Activated CD8-positive, alpha-beta memory T cell treated with anti-CD3 and anti-CD28 coated beads for 36 hours (primary cell): ENCODE results near the gene COG8. TPM values are rescaled to one million over a fixed set of nuclear protein-coding genes. Genes with fewer than 3 reads are reported as not detected.

ENCODE experiments used
- CTCF ChIA-PET: fragments of 350-600 bp; sonication (Branson Sonifier 250); formaldehyde crosslinking; loops from one replicate; lab custom pipeline; 2021; ENCODE audit warnings: antibody characterized with exemption; lab: Charles Lee
- POLR2A ChIA-PET: fragments of 350-600 bp; sonication (Branson Sonifier 250); formaldehyde crosslinking; loops from one replicate; lab custom pipeline; 2021; ENCODE audit warnings: antibody characterized with exemption; lab: Charles Lee
- total RNA-seq, 2 experiments: library from RNA; stranded (reverse); gene quantifications; one replicate each; pipeline ENCODE4 v1.2.3, GENCODE V29; 2021

COG8 gene
- total RNA-seq, 2 experiments from 2014 or later, result 38.1 to 38.6 TPM

DNA sequence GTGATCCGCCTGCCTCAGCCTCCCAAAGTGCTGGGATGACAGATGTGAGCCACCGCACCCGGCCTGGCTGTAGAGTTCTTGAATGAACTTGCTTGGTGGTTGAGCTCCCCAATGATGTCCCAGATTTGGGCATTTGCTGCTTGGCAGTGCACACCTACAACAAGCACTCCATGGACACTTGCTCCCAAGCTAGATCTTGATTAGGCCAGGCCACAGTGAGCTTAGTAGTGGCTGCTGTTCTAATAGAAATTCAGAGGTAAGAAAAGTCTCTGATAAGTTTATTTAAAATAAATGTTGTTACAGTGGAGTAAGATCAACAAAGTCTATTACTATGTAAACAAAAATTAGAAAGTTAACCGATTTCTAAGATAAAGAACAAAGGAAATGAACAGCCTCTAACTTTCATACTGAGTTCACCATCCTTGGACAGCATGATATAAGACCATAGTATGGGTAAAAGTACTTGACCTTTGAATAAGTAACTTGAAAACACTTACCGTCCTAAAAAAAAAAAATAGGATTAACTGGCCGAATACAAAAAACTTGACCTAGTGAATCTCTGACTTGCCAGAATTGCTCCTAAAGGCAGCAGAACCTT, 11.3 kb upstream of the COG8 start:
- CTCF ChIA-PET, result interaction anchor here (0.6 kb wide), 1 partner anchor 167 kb away, joined by 3 read pairs; no protein-coding TSS in a partner anchor
- POLR2A ChIA-PET, result no interaction called here

DNA sequence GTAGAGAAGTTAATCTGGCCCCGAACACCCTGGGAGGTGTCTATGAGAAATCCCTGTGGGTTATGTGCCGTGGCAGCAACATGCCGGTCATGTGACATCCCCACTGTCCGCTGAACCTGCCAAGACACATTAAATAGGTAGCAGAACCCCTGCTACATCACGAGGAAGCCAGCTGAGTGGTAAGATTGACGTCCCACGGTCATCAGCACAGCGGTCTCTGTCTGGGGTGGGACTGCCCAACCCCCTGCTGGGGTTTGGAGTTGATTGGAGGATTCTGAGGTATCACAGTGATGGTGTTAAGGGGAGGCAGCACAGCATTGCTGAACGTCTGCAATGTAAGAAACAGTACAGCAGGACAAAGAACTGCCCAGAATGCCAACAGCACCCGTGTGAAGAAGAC, 10.2 kb upstream of the COG8 start:
- ChIA-PET CTCF (no interaction called here), POLR2A (no interaction called here)

DNA sequence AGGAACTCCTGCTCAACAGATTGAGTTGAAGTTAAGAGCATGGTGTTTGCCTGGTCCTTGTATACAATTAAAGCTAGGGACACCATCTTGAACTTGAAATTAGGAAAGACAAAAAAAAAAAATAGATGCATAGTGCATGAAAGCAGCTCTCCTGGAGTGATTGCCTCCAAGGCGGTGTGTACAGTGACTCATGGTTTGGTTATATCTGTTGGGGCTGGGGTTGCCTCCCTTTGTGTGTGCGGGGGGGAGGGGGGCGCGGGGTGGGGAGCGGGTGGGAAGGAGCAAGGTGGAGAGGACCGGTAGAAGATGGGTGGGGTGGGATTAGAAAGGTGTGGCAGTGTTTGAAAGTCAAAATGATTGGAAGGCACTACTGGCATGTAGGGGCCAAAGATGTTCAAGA, 8.9 kb upstream of the COG8 start:
- POLR2A ChIA-PET, result interaction anchor here (0.6 kb wide), 1 partner anchor 119 kb away, joined by 3 read pairs; no protein-coding TSS in a partner anchor

DNA sequence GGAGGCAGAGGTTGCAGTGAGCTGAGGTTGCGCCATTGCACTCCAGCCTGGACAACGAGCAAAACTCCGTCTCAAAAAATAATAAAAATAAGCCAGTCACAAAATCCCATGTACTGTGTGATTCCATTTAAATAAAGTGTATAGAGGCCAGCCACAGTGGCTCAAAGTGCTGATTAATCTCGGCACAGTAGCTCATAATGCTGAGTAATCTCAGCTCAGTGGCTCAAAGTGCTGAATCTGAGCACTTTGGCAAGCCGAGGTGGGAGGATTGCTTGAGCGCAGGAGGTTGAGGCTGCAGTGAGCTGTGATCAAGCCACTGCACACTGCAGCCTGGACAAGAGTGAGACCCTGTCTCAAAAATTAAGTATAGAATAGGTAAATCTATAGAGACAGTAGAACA, 7.3 kb upstream of the COG8 start:
- CTCF ChIA-PET, result no interaction called here
- POLR2A ChIA-PET, result interaction anchor here (0.5 to 0.6 kb wide), 3 partner anchors 15 to 178 kb away, joined by 3 read pairs; no protein-coding TSS in a partner anchor

More for the DNA sequence above, 8.9 kb upstream of the COG8 start:
- CTCF ChIA-PET, result no interaction called here

GRCh38 chr16:69345923-69346322, 6.6 kb upstream of the COG8 start:
- ChIA-PET POLR2A (interaction anchor here (0.6 kb wide), 1 partner anchor 1386 kb away, joined by 3 read pairs; no protein-coding TSS in a partner anchor), CTCF (interaction anchor here (0.6 kb wide), 1 partner anchor 177 kb away, joined by 3 read pairs; no protein-coding TSS in a partner anchor)

DNA sequence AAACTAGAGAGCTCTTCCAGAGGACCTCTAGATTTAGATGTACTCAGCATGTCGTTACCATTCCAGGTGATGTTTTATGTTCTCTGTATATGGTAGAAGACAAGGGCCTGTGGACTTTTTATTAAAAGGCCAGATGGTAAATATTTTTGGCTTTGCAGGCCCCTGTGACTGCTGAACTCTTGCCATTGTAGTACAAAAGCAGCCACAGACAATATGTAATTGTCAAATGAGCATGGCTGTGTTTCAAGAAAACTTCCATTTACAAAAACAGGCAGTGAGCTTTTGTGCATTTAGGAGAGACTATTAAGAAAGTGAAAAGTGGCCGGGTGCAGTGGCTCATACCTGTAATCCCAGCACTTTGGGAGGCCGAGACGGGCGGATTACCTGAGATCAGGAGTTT, 4.8 kb upstream of the COG8 start:
- ChIA-PET CTCF (no interaction called here), POLR2A (interaction anchor here (0.7 kb wide), 1 partner anchor 190 kb away, joined by 6 read pairs; no protein-coding TSS in a partner anchor)

GRCh38 chr16:69340095-69340644, 806 bp upstream of the COG8 start:
- ChIA-PET POLR2A (interaction anchor here (0.5 to 1.3 kb wide), 5 partner anchors 10 to 129 kb away, joined by 3 to 9 read pairs (median 4); partner anchors contain the start of gene PDF), CTCF (interaction anchor here (1.1 kb wide), 1 partner anchor 224 kb away, joined by 3 read pairs; no protein-coding TSS in a partner anchor)

DNA sequence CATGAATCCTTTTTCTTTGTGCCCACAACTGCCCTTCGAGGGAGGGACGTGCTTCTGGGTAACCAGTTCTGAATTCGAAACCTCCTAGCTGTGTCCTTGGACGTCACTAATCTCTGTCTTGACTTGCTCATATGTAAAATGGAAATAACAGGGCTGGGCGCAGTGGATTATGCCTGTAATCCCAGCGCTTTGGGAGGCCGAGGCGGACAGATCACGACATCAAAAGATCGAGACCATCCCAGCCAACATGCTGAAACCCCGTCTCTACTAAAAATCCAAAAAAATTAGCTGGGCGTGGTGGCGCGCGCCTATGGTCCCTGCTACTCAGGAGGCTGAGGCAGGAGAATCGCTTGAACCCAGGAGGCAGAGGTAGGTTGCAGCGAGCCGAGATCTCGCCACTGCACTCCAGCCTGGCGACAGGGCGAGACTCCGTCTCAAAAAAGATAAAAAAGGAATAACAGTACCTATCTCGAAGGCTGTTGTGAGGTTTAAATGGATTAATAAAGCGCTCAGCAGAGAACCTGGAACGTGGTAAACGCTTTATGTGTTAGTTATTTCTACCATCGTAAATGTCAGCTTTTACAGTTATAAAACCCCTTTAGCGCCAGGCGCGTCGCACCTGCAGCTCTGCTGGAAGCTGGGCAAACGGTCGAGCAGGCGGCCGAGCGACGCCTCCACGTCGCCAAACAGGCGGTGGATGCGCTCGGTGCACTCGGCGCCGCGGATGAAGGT, 641 bp downstream of the COG8 start:
- CTCF ChIA-PET, result interaction anchor here (0.6 to 1.2 kb wide), 3 partner anchors 10 to 65 kb away, joined by 3 to 4 read pairs (median 3); partner anchors contain the start of gene TMED6

DNA sequence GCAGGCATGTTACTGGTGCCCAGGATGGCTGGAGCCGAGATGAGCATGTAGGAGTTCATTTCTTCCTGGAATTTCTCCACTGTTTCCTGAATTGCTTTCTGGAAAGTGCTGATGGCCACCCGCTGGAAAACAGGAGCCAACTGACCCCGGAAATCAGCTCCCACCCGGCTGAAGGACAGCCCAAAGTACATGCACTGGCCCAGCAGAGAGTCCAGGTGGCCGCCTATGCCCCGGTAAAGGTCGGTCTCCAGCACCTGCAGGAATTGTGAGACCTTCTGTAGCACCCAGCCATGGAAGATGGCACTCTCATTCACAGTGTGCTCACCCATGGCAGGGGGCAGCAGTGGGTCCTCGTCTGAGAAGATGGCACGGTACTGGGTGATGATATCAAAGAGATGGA, 4.7 kb downstream of the COG8 start:
- ChIA-PET POLR2A (no interaction called here), CTCF (no interaction called here)

More for the DNA sequence above, 641 bp downstream of the COG8 start:
- POLR2A ChIA-PET, result interaction anchor here (0.6 to 1.6 kb wide), 4 partner anchors 8 to 14 kb away, joined by 3 to 4 read pairs (median 4); partner anchors contain the start of gene PDF

DNA sequence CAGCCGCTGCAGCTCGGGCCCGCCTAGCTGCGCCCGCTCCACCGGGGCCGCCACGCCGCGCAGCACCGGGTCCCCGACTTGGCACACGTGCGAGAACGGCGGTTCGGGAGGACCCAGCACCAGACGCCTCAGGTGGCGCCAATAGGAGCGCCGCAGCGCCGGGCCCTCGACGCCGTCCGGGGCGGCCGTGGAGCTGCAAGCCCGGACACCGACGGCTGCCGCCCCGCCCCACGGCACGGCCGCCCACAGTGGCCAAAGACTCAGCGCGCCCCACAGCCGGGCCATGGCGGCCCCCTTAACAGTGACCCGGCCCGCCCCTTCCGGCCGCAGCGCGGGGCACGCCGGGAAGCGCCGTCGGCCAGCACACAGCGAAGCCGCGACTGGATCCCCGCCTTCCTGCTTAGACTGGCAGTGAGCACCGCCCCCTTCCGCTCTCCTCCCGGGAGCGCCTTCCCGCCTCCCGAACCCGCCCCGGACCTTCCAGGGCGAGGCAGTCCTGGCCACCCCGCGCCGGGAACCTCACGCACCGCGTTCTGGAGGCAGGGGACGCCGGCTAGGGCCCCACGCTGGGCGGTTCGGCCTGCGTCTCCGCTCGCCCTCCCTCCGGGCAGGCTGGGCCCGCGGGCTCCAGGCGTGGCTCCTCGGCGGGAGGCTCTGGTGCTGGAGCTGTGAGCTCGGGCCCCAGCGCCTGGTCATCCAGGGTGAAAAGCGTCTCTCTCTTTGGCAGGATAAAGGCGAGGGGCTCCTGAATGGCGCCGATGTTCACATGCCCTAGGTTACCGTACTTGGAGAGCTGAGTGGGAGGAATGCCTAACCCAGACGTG, 8.9 kb downstream of the COG8 start, which contains the start of gene PDF:
Gene PDF (minus strand): TSS at position 303 of the 824 bp plus-strand sequence. CDS start 18 bp downstream, at position 285.
- POLR2A ChIA-PET, result interaction anchor here (0.5 to 1.7 kb wide), 9 partner anchors 8 to 428 kb away, joined by 3 to 7 read pairs (median 4); no protein-coding TSS in a partner anchor

GRCh38 chr16:69329369-69330285, 9.7 kb downstream of the COG8 start:
- ChIA-PET POLR2A (interaction anchor here (0.8 to 1.7 kb wide), 5 partner anchors 9 to 12 kb away, joined by 3 to 4 read pairs (median 4); no protein-coding TSS in a partner anchor), CTCF (interaction anchor here (0.6 to 1.9 kb wide), 6 partner anchors 9 to 68 kb away, joined by 3 to 7 read pairs (median 3); partner anchors contain the start of genes TERF2 and VPS4A)

More for the DNA sequence above, 8.9 kb downstream of the COG8 start, which contains the start of gene PDF:
- CTCF ChIA-PET, result interaction anchor here (0.7 to 0.9 kb wide), 2 partner anchors 18 to 67 kb away, joined by 3 read pairs; no protein-coding TSS in a partner anchor

- ChIA-PET CTCF (interaction anchor here (0.6 to 1.9 kb wide), 4 partner anchors 10 to 57 kb away, joined by 3 to 7 read pairs (median 4); partner anchors contain the start of genes TERF2 and VPS4A), POLR2A (interaction anchor here (0.6 to 1.6 kb wide), 3 partner anchors 10 to 222 kb away, joined by 3 to 4 read pairs (median 4); no protein-coding TSS in a partner anchor)
These were observed 10.5 kb downstream of the COG8 start for GRCh38 chr16:69328854-69329316.

DNA sequence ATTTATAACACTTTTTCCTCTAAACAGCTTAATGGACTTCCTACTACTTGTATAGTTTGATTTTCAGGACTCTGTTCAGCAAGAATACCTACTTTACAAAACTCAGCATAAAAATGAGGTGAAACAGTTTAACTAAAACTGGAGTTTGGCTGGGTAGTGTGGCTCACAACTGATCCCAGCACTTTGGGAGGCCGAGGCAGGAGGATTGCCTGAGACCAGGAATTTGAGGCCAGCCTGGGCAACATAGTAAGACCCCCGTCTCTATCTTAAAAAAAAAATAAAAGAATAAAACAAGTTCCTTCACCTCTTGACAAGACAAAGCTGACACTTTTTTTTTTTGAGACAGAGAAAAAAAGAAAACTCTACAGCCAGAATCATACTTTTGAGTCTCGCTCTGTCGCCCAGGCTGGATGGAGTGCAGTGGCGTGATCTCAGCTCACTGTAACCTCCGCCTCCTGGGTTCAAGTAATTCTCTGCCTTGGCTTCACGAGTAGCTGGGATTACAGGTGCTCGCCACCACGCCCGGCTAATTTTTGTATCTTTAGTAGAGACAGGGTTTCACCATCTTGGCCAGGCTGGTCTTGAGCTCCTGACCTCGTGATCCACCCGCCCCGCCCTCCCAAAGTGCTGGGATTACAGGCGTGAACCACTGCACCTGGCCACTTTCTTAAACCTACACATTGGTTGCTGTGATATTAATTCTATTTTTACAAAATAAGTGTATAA, 11.6 kb downstream of the COG8 start:
- CTCF ChIA-PET, result interaction anchor here (1.9 kb wide), 1 partner anchor 15 kb away, joined by 7 read pairs; the partner anchor contains the start of gene VPS4A
- POLR2A ChIA-PET, result interaction anchor here (0.5 to 1.7 kb wide), 2 partner anchors 11 to 150 kb away, joined by 4 to 5 read pairs; partner anchors contain the start of genes COG8 and NIP7

GRCh38 chr16:69326172-69326873, 13.0 kb downstream of the COG8 start:
- ChIA-PET POLR2A (interaction anchor here (0.8 to 1.7 kb wide), 2 partner anchors 11 to 12 kb away, joined by 4 to 17 read pairs; partner anchors contain the start of genes COG8 and NIP7), CTCF (interaction anchor here (0.7 kb wide), 2 partner anchors 117 to 875 kb away, joined by 3 to 6 read pairs; no protein-coding TSS in a partner anchor)

DNA sequence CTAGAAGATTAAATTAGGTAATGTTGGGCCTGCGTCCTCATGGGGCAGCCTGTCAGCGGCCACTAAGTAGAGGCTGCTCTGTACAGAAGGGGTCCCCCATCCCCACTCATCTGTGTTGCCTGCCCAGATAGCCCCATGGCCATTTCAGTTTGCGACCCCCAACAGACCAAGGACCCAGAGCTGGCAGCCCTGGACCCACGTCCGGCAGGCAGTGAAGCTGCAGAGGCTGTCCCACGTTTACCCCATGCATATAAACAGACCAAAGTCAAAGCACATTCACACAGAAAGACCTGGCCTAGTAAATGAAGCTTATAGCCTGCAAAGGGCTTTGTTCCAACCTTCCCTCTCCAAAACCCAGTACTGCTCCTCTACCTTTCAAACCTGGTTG, 13.6 kb downstream of the COG8 start:
- ChIA-PET POLR2A (interaction anchor here (0.7 to 1.7 kb wide), 2 partner anchors 13 to 60 kb away, joined by 4 to 5 read pairs; partner anchors contain the start of genes COG8, NIP7 and TERF2), CTCF (no interaction called here)
